ENCODE data around the gene TMPRSS11E. TPM values are rescaled to one million over a fixed set of nuclear protein-coding genes. Genes with fewer than 3 reads are reported as not detected.
A peak's percentile ranks its signal among the peaks of the same experiment; 100 is the strongest.

TMPRSS11E gene
- total and polyA plus RNA-seq, 3 experiments from 2014 or later = 0.15 to 0.18 TPM; not detected in 1

GRCh38 chr4:68465058-68465457, 17.8 kb downstream of the TMPRSS11E start:
- H3K27ac ChIP-seq (ENCODE audit: low read depth, low read length) = no peak overlapping the region
- Mint-ChIP-seq H3K9me3 (peaks cover 0 to 2% (median 0%) of the 10 kb centered on the region in 5 donors), H3K4me1 (peaks cover 0 to 39% (median 3%) of the 10 kb centered on the region in 3 donors), H3K4me3 (no peak overlapping the region), H3K27ac (peak overlapping the region in 1 of 8 donors; percentile 15), H3K36me3 (peaks cover 0 to 4% (median 0%) of the 10 kb centered on the region in 3 donors), H3K27me3 (peaks cover 0 to 2% of the 10 kb centered on the region in 2 donors)
- ChIA-PET POLR2A (no interaction called here), CTCF (no interaction called here)
- DNase-seq = no peak
- H3K4me3 ChIP-seq (ENCODE audit: low read length) = no peak overlapping the region
- H3K36me3 ChIP-seq (ENCODE audit: insufficient read depth, low read length) = no peaks in the 10 kb centered on the region
- H3K27me3 ChIP-seq (ENCODE audit: insufficient read depth, low read length, poor library complexity, severe bottlenecking) = no peaks in the 10 kb centered on the region
- H3K4me1 ChIP-seq (ENCODE audit: insufficient read depth, low read length) = no peaks in the 10 kb centered on the region
- no peaks in the 10 kb centered on the region for H3K9me3 ChIP-seq (ENCODE audit: low read length)

GRCh38 chr4:68466185-68466584, 18.9 kb downstream of the TMPRSS11E start:
- H3K36me3 ChIP-seq (ENCODE audit: insufficient read depth, low read length) = no peaks in the 10 kb centered on the region
- H3K4me3 ChIP-seq (ENCODE audit: low read length) = no peak overlapping the region
- Mint-ChIP-seq H3K27me3 (peaks cover 0 to 2% of the 10 kb centered on the region in 2 donors), H3K4me3 (no peak overlapping the region), H3K9me3 (peaks cover 0 to 2% (median 0%) of the 10 kb centered on the region in 5 donors), H3K4me1 (peaks cover 0 to 46% (median 3%) of the 10 kb centered on the region in 3 donors), H3K36me3 (peaks cover 0 to 4% (median 0%) of the 10 kb centered on the region in 3 donors), H3K27ac (peak overlapping the region in 1 of 8 donors; percentile 16)
- POLR2A ChIA-PET = no interaction called here
- no peaks in the 10 kb centered on the region for H3K9me3 ChIP-seq (ENCODE audit: low read length)
- H3K4me1 ChIP-seq (ENCODE audit: insufficient read depth, low read length) = no peaks in the 10 kb centered on the region
- H3K27ac ChIP-seq (ENCODE audit: low read depth, low read length) = no peak overlapping the region
- CTCF ChIA-PET = no interaction called here
- no peaks in the 10 kb centered on the region for H3K27me3 ChIP-seq (ENCODE audit: insufficient read depth, low read length, poor library complexity, severe bottlenecking)
- no peak for DNase-seq

GRCh38 chr4:68466751-68467150, 19.5 kb downstream of the TMPRSS11E start:
- no peak for DNase-seq
- peaks cover 0 to 4% (median 0%) of the 10 kb centered on the region in 3 donors for H3K36me3 Mint-ChIP-seq
- H3K27me3 Mint-ChIP-seq = peaks cover 0 to 2% of the 10 kb centered on the region in 2 donors
- POLR2A ChIA-PET = no interaction called here
- H3K4me3 Mint-ChIP-seq = no peak overlapping the region
- Histone ChIP-seq H3K27ac (ENCODE audit: low read depth, low read length) (no peak overlapping the region), H3K9me3 (ENCODE audit: low read length) (no peaks in the 10 kb centered on the region), H3K4me3 (ENCODE audit: low read length) (no peak overlapping the region), H3K27me3 (ENCODE audit: insufficient read depth, low read length, poor library complexity, severe bottlenecking) (no peaks in the 10 kb centered on the region), H3K36me3 (ENCODE audit: insufficient read depth, low read length) (no peaks in the 10 kb centered on the region), H3K4me1 (ENCODE audit: insufficient read depth, low read length) (no peaks in the 10 kb centered on the region)
- CTCF ChIA-PET = no interaction called here
- peaks cover 0 to 2% (median 0%) of the 10 kb centered on the region in 5 donors for H3K9me3 Mint-ChIP-seq
- peaks cover 0 to 46% (median 3%) of the 10 kb centered on the region in 3 donors for H3K4me1 Mint-ChIP-seq
- no peak overlapping the region for H3K27ac Mint-ChIP-seq

- no peak overlapping the region for H3K4me3 ChIP-seq (ENCODE audit: low read length)
- CTCF ChIA-PET = no interaction called here
These were observed 22.2 kb downstream of the TMPRSS11E start for GRCh38 chr4:68469482-68469881.

GRCh38 chr4:68476191-68476590, 28.9 kb downstream of the TMPRSS11E start:
- H3K9me3 Mint-ChIP-seq = peaks cover 0 to 2% (median 0%) of the 10 kb centered on the region in 5 donors
- H3K4me1 ChIP-seq (ENCODE audit: insufficient read depth, low read length) = no peaks in the 10 kb centered on the region
- H3K27me3 Mint-ChIP-seq = no peaks in the 10 kb centered on the region
- ChIA-PET POLR2A (no interaction called here), CTCF (interaction anchor here (1.9 kb wide), 1 partner anchor 22 kb away, joined by 7 read pairs; no protein-coding TSS in a partner anchor)
- no peak overlapping the region for H3K27ac ChIP-seq (ENCODE audit: low read depth, low read length)
- no peaks in the 10 kb centered on the region for H3K27me3 ChIP-seq (ENCODE audit: insufficient read depth, low read length, poor library complexity, severe bottlenecking)
- no peak for DNase-seq
- H3K36me3 ChIP-seq (ENCODE audit: insufficient read depth, low read length) = no peaks in the 10 kb centered on the region
- H3K36me3 Mint-ChIP-seq = no peaks in the 10 kb centered on the region
- H3K9me3 ChIP-seq (ENCODE audit: low read length) = no peaks in the 10 kb centered on the region
- no peak overlapping the region for H3K4me3 Mint-ChIP-seq
- H3K4me1 Mint-ChIP-seq = no peaks in the 10 kb centered on the region
- no peak overlapping the region for H3K27ac Mint-ChIP-seq
- H3K4me3 ChIP-seq (ENCODE audit: low read length) = no peak overlapping the region

More at GRCh38 chr4:68469482-68469881, 22.2 kb downstream of the TMPRSS11E start:
- Mint-ChIP-seq H3K4me1 (peaks cover 0 to 46% (median 3%) of the 10 kb centered on the region in 3 donors), H3K4me3 (peak overlapping the region in 1 of 7 donors; percentile 21), H3K27ac (no peak overlapping the region), H3K36me3 (peaks cover 0 to 4% (median 0%) of the 10 kb centered on the region in 3 donors), H3K9me3 (peaks cover 0 to 2% (median 0%) of the 10 kb centered on the region in 5 donors), H3K27me3 (peaks cover 0 to 2% of the 10 kb centered on the region in 2 donors)
- no peak for DNase-seq
- Histone ChIP-seq H3K27me3 (ENCODE audit: insufficient read depth, low read length, poor library complexity, severe bottlenecking) (no peaks in the 10 kb centered on the region), H3K36me3 (ENCODE audit: insufficient read depth, low read length) (no peaks in the 10 kb centered on the region), H3K27ac (ENCODE audit: low read depth, low read length) (no peak overlapping the region), H3K9me3 (ENCODE audit: low read length) (no peaks in the 10 kb centered on the region), H3K4me1 (ENCODE audit: insufficient read depth, low read length) (no peaks in the 10 kb centered on the region)
- POLR2A ChIA-PET = no interaction called here

- H3K27me3 Mint-ChIP-seq = no peaks in the 10 kb centered on the region
- Histone ChIP-seq H3K27me3 (ENCODE audit: insufficient read depth, low read length, poor library complexity, severe bottlenecking) (no peaks in the 10 kb centered on the region), H3K36me3 (ENCODE audit: insufficient read depth, low read length) (no peaks in the 10 kb centered on the region), H3K4me3 (ENCODE audit: low read length) (no peak overlapping the region), H3K9me3 (ENCODE audit: low read length) (no peaks in the 10 kb centered on the region), H3K4me1 (ENCODE audit: insufficient read depth, low read length) (no peaks in the 10 kb centered on the region), H3K27ac (ENCODE audit: low read depth, low read length) (no peak overlapping the region)
- H3K4me3 Mint-ChIP-seq = no peak overlapping the region
- H3K36me3 Mint-ChIP-seq = no peaks in the 10 kb centered on the region
- DNase-seq = no peak
- ChIA-PET POLR2A (no interaction called here), CTCF (no interaction called here)
- peaks cover 2 to 12% (median 2%) of the 10 kb centered on the region in 3 donors for H3K4me1 Mint-ChIP-seq
- no peaks in the 10 kb centered on the region for H3K9me3 Mint-ChIP-seq
- peak overlapping the region in 1 of 8 donors; percentile 76 for H3K27ac Mint-ChIP-seq
These were observed 42.1 kb downstream of the TMPRSS11E start for GRCh38 chr4:68489338-68489737.

GRCh38 chr4:68490826-68491457, 43.7 kb downstream of the TMPRSS11E start:
- H3K36me3 Mint-ChIP-seq = no peaks in the 10 kb centered on the region

GRCh38 chr4:68494688-68495087, 47.4 kb downstream of the TMPRSS11E start:
- ChIA-PET POLR2A (no interaction called here), CTCF (no interaction called here)
- peak overlapping the region in 1 of 8 donors; percentile 54 for H3K27ac Mint-ChIP-seq
- no peaks in the 10 kb centered on the region for H3K36me3 Mint-ChIP-seq
- peaks cover 5 to 17% (median 6%) of the 10 kb centered on the region in 3 donors for H3K4me1 Mint-ChIP-seq
- H3K27me3 Mint-ChIP-seq = no peaks in the 10 kb centered on the region
- no peaks in the 10 kb centered on the region for H3K4me1 ChIP-seq (ENCODE audit: insufficient read depth, low read length)
- no peaks in the 10 kb centered on the region for H3K9me3 Mint-ChIP-seq
- H3K27ac ChIP-seq (ENCODE audit: low read depth, low read length) = no peak overlapping the region
- H3K36me3 ChIP-seq (ENCODE audit: insufficient read depth, low read length) = no peaks in the 10 kb centered on the region
- H3K27me3 ChIP-seq (ENCODE audit: insufficient read depth, low read length, poor library complexity, severe bottlenecking) = no peaks in the 10 kb centered on the region
- H3K4me3 Mint-ChIP-seq = no peak overlapping the region
- no peak overlapping the region for H3K4me3 ChIP-seq (ENCODE audit: low read length)
- no peak for DNase-seq
- no peaks in the 10 kb centered on the region for H3K9me3 ChIP-seq (ENCODE audit: low read length)

More at GRCh38 chr4:68490826-68491457, 43.7 kb downstream of the TMPRSS11E start:
- H3K27me3 Mint-ChIP-seq = no peaks in the 10 kb centered on the region
- ChIA-PET CTCF (no interaction called here), POLR2A (no interaction called here)
- H3K9me3 Mint-ChIP-seq = no peaks in the 10 kb centered on the region
- Histone ChIP-seq H3K27me3 (ENCODE audit: insufficient read depth, low read length, poor library complexity, severe bottlenecking) (no peaks in the 10 kb centered on the region), H3K36me3 (ENCODE audit: insufficient read depth, low read length) (no peaks in the 10 kb centered on the region), H3K4me1 (ENCODE audit: insufficient read depth, low read length) (no peaks in the 10 kb centered on the region), H3K4me3 (ENCODE audit: low read length) (no peak overlapping the region), H3K27ac (ENCODE audit: low read depth, low read length) (no peak overlapping the region), H3K9me3 (ENCODE audit: low read length) (no peaks in the 10 kb centered on the region)
- no peak overlapping the region for H3K27ac Mint-ChIP-seq
- peaks cover 3 to 20% (median 5%) of the 10 kb centered on the region in 3 donors for H3K4me1 Mint-ChIP-seq
- no peak for DNase-seq
- H3K4me3 Mint-ChIP-seq = no peak overlapping the region
